ENCODE measurements around the gene SPATS2L.

DNA sequence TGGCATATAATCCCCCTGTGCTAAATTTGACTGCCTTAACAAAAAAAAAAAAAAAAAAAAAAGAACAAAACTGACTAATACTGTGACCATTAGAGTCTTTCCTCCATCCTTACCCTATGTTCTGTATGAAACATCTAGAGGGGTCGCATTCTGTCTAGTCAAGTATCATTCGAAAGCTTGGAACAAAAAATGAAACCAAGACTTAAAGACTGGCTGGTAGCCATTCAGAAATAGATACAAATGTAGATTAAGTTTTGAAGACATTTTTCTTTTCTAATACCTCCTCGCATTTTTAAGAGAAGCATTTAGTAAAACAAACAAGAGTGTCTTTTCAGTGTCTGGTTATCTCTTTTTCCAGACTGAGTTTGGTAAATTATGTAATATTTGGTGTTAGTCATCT lies 66.7 kb downstream of the SPATS2L start:
- TF ChIP-seq POLR2A (IDR thresholded peaks at IDR 0.05) (no peak), POLR2AphosphoS5 (IDR thresholded peaks at IDR 0.05) (no peak)
- TF ChIP-seq, protein P1, sequence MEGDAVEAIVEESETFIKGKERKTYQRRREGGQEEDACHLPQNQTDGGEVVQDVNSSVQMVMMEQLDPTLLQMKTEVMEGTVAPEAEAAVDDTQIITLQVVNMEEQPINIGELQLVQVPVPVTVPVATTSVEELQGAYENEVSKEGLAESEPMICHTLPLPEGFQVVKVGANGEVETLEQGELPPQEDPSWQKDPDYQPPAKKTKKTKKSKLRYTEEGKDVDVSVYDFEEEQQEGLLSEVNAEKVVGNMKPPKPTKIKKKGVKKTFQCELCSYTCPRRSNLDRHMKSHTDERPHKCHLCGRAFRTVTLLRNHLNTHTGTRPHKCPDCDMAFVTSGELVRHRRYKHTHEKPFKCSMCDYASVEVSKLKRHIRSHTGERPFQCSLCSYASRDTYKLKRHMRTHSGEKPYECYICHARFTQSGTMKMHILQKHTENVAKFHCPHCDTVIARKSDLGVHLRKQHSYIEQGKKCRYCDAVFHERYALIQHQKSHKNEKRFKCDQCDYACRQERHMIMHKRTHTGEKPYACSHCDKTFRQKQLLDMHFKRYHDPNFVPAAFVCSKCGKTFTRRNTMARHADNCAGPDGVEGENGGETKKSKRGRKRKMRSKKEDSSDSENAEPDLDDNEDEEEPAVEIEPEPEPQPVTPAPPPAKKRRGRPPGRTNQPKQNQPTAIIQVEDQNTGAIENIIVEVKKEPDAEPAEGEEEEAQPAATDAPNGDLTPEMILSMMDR (IDR thresholded peaks at IDR 0.05) = no peak

Data from breast epithelium (tissue), 3 donors.